HL-60 (cell line): ENCODE results near the gene TMX1.
A peak's percentile ranks its signal among the peaks of the same experiment; 100 is the strongest.

Experiments used
- DNase-seq, 2 experiments: peaks; one replicate each; pipeline ENCODE4 v3.0.0-alpha.2; 2010 to 2020; ENCODE audit warnings: low read depth in 1 of 2, low spot score in 1 of 2
- H3K27ac ChIP-seq: fragments of 250-450 bp; sonication (Bioruptor Pico); replicated peaks from 2 replicates; pipeline ENCODE4 v1.5.1; 2020; ENCODE audit warnings: mild to moderate bottlenecking, moderate library complexity
- H3K27me3 ChIP-seq: fragments of 250-450 bp; sonication (Bioruptor Pico); 2 replicates; pipeline ENCODE4 v1.5.1; 2021; ENCODE audit warnings: mild to moderate bottlenecking, moderate library complexity; ENCODE audit not compliant: insufficient read depth, poor library complexity, severe bottlenecking
- H3K4me3 ChIP-seq: replicated peaks from 2 replicates; pipeline ENCODE4 v1.5.1; 2011; ENCODE audit warnings: mild to moderate bottlenecking, control low read depth, low read length; ENCODE audit not compliant: insufficient read depth
- CTCF ChIP-seq: IDR thresholded peaks from one replicate; pipeline ENCODE4 v1.5.1; 2011; ENCODE audit warnings: low read length, control low read depth, inconsistent platforms; ENCODE audit not compliant: insufficient read depth
- GABPA ChIP-seq: IDR thresholded peaks from 2 replicates; pipeline ENCODE4 v1.6.1; 2012; ENCODE audit warnings: low read depth
- POLR2AphosphoS5 ChIP-seq: IDR thresholded peaks from 2 replicates; pipeline ENCODE4 v1.6.1; 2012; ENCODE audit warnings: low read depth
- REST ChIP-seq: IDR thresholded peaks from 2 replicates; pipeline ENCODE4 v1.6.1; 2012; ENCODE audit warnings: low read depth; ENCODE audit not compliant: insufficient replicate concordance
- SPI1 ChIP-seq: IDR thresholded peaks from 2 replicates; pipeline ENCODE4 v1.6.1; 2012; ENCODE audit warnings: low read depth, mild to moderate bottlenecking, borderline replicate concordance

TMX1 gene

GRCh38 chr14:51242545-51243490 is 2.8 kb downstream of the TMX1 start:
- 0 out of 2 replicates have a peak overlapping the region, but pooled peaks have one; percentile 4 for H3K4me3 ChIP-seq
- no peak overlapping the region for H3K27ac ChIP-seq
- H3K27me3 ChIP-seq = no peaks in the 10 kb centered on the region
- DNase-seq = no peak
- TF ChIP-seq POLR2AphosphoS5 = no peak

GRCh38 chr14:51244591-51244990 is 4.5 kb downstream of the TMX1 start:
- no peak for DNase-seq
- H3K4me3 ChIP-seq = no peak overlapping the region
- H3K27ac ChIP-seq = no peak overlapping the region
- H3K27me3 ChIP-seq = no peaks in the 10 kb centered on the region
- no peak for TF ChIP-seq SPI1
- no peak for TF ChIP-seq CTCF
- TF ChIP-seq GABPA = no peak
- TF ChIP-seq POLR2AphosphoS5 = no peak
- TF ChIP-seq REST = no peak

GRCh38 chr14:51246032-51246431 is 6.0 kb downstream of the TMX1 start:
- no peak for TF ChIP-seq POLR2AphosphoS5
- no peak for TF ChIP-seq CTCF
- no peak for TF ChIP-seq GABPA
- no peak for TF ChIP-seq REST
- TF ChIP-seq SPI1 = no peak
- H3K27ac ChIP-seq = no peak overlapping the region
- no peak for DNase-seq

GRCh38 chr14:51248016-51248987 is 8.3 kb downstream of the TMX1 start:
- no peak for DNase-seq
- no peak overlapping the region for H3K4me3 ChIP-seq
- no peaks in the 10 kb centered on the region for H3K27me3 ChIP-seq
- TF ChIP-seq REST (no peak), SPI1 (no peak), CTCF (no peak), POLR2AphosphoS5 (no peak)
- no peak overlapping the region for H3K27ac ChIP-seq

More at GRCh38 chr14:51246032-51246431, 6.0 kb downstream of the TMX1 start:
- H3K4me3 ChIP-seq = no peak overlapping the region
- H3K27me3 ChIP-seq = no peaks in the 10 kb centered on the region
